IMR-90 (cell line): Measurements from ENCODE around the gene UBN2.

Experiments used
- MAZ ChIP-seq: IDR thresholded peaks from 2 replicates; pipeline ENCODE4 v1.6.1; 2012; ENCODE audit warnings: low read depth, mild to moderate bottlenecking, low read length, improper control_type of control experiment, moderate library complexity, borderline replicate concordance
- POLR2A ChIP-seq: IDR thresholded peaks from 2 replicates; pipeline ENCODE4 v1.6.1; 2012; ENCODE audit warnings: mild to moderate bottlenecking, low read depth, low read length
- RAD21 ChIP-seq: IDR thresholded peaks from 2 replicates; pipeline ENCODE4 v1.6.1; 2012; ENCODE audit warnings: low read length, improper control_type of control experiment
- TF ChIP-seq, protein P1 (sequence below): fragments of 150-350 bp; IDR thresholded peaks from 2 replicates; pipeline ENCODE4 v1.6.1; 2017; ENCODE audit warnings: mild to moderate bottlenecking, antibody characterized with exemption, low read length, low read depth

DNA sequence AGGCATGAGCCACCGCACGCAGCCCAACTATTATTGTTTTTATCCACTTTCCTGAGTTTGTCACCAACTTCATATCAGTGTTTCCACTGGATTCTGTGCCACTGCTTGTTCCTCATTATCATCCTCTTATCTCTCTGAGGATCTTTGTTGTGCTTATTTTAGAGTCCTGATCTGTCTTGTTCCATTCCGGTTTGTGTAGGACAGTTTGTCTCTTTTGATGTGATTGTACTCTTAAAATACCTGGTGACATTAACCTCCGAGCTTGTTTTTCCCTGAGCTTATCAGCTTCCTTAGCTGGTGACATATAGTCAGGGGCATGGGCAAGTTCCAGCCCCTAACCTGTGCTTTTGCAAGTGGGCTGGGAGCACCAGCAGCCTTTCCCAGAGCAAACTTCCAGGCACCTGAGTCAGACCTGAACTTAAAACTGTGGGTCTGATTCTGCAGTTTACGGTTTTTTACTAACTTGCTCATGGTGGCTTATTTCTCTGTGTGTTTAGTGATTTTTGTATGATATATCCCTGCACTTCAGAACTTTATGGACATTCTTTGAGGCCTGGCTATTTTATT, 87.0 kb downstream of the UBN2 start:
- no peak for TF ChIP-seq POLR2A
- TF ChIP-seq, protein P1, sequence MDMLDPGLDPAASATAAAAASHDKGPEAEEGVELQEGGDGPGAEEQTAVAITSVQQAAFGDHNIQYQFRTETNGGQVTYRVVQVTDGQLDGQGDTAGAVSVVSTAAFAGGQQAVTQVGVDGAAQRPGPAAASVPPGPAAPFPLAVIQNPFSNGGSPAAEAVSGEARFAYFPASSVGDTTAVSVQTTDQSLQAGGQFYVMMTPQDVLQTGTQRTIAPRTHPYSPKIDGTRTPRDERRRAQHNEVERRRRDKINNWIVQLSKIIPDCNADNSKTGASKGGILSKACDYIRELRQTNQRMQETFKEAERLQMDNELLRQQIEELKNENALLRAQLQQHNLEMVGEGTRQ: no peak
- TF ChIP-seq RAD21: no peak
- TF ChIP-seq MAZ: no peak
